SU-DHL-6 (cell line): ENCODE results near the gene DAPK1.

Experiments
- CTCF ChIP-seq: fragments of 200-600 bp; sonication (generic); IDR thresholded peaks from one replicate; pipeline ENCODE4 v1.5.1; 2017; ENCODE audit warnings: antibody characterized with exemption, mild to moderate bottlenecking, low read length, moderate library complexity; ENCODE audit not compliant: insufficient read depth, poor library complexity, severe bottlenecking
- EZH2phosphoT487 ChIP-seq: fragments of 200-600 bp; sonication (generic), shearing (Covaris generic); conservative IDR thresholded peaks from 2 replicates; pipeline ENCODE4 v1.6.1; 2018; ENCODE audit warnings: mild to moderate bottlenecking, antibody characterized with exemption, low read length, moderate library complexity, mixed read lengths

- TF ChIP-seq CTCF (no peak), EZH2phosphoT487 (no peak)
These were observed 67.1 kb downstream of the DAPK1 start for GRCh38 chr9:87564791-87565241.
